HG02678 (cell line): Measurements from ENCODE around the gene NLRP1.
"Not testable (repeated sequence)": the region's sequence is repeated elsewhere in the genome, so short reads cannot be mapped to it uniquely, and the experiment has no call there.

Source experiments
- ATAC-seq: cut with Tn5 transposase; IDR thresholded peaks from one replicate; pipeline ENCODE4 v1.9.1; 2021; ENCODE audit warnings: mild to moderate bottlenecking, moderate library complexity; ENCODE audit not compliant: unreplicated experiment

Gene NLRP1

DNA sequence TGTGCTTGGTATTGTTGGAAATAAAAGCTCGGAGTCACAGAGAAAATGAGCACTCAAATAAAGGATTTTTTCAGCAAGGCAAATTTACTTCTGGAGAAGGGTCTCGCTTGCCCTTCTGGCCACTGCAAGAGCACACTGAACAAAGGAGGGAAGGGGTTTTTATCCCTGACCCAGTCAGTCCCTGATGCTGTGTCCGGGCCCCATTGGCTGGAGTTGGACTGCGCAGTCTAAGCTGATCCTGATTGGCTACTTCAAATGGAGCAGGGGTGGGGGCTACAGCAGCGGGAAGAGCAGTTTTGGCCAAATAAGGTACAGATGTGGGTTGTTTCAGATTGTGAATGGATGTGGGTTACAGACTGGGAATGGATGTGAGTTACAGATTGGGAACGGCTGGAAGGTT, 4.3 kb upstream of the NLRP1 start:
- no peak for ATAC-seq

GRCh38 chr17:5587438-5588032, 3.2 kb upstream of the NLRP1 start:
- ATAC-seq: no peak

DNA sequence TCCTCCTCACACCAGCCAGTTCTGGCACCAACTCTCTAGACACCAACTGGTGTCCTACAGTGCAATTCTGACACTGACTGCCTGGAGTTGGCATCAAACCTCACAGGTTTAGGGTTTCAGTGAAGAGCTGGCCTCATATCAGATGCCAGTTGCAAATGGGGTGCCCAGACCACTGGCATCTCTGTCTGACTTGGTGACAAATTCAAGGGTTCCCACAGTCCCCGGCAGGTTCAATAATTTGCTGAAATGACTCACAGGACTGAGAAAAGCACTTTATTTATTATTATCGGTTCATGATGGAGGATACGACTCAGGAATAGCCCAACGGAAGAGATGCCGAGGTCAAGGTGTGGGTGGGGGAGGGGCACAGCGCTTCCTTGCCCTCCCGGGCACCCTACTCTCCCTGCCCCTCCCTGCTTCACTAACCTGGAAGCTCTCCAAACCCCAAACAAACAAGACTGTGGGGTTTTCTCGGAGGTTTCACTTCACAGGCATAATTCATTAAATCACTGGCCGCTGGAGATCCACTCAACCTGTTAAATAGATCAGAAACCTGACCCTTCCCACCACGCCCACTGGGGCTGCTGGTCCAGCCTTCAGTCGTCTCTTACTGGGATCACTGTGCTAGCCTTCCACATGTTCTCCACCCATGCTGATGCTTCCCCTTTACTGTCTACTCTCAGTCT, 1.7 kb upstream of the NLRP1 start:
- ATAC-seq: no peak

GRCh38 chr17:5585287-5585794, 1.0 kb upstream of the NLRP1 start:
- ATAC-seq: no peak

- ATAC-seq: no peak
Observed at GRCh38 chr17:5583426-5584382, 605 bp downstream of the NLRP1 start.

DNA sequence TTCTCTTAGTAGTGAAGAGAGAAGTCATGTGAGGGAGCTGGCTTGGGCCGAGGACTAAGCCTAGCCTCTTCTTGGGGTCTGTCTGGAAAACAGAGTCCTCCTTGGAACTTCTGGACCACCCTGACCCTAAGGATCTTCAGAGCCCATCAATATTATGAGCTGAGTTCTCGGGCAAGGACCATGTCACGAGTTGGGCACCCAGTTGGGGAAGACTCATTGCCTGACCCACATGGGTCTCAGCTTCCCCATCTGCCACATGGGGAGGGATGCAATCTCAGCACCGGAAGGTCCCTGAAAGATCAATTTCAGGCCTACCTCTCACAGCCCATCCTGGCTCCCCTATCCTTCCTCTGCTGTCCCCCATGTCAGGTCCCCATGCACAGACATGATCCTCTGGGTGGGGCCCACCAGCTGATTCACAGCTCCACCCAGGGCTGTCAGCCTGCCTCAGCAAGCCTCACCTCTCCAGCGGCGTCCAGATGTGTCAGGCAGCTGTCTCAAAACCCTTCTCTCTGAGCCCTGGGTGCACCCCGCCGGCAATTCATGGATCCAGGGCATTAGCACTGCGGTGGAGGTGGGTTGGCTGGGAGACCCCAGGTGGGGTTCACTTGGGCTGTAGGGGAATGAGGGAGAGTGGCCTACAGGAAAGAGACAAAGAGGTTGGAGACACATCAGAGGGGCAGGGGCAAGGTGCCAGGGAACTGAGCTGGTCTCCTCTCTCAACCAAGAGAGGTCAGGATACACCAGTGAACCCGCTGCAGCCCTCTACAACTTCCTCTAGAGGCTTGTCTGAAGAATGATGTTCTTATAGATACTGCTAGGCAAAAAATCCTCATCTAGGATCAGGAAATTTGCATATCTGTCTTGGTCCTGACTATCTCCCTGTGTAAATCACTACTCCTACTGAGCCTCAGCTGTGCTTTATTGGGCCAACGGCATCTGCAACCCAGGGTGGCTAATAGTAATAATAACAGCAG, 1.8 kb downstream of the NLRP1 start:
- no peak for ATAC-seq

- no peak for ATAC-seq
Observed at GRCh38 chr17:5581655-5582054, 2.7 kb downstream of the NLRP1 start.

GRCh38 chr17:5580969-5581368, 3.3 kb downstream of the NLRP1 start:
- ATAC-seq: no peak

DNA sequence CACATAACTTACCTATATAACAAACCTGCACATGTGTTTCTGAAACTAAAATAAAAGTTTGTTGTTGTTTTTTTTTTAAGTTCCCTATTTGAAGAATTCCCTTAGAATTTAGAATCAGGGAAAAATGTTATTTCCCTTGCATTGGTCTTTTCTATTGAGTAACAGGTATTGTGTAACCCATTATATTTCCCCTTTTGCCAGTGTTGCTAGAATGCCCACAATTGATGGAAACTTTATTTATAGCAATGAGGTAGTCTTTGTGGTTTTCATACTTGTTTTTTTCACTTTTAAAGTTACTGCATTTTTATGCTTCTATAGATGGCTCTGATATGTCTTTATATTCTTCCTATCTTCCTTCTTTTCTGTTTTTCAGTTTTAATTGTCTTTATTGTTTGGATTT, 3.9 kb downstream of the NLRP1 start:
- no peak for ATAC-seq

DNA sequence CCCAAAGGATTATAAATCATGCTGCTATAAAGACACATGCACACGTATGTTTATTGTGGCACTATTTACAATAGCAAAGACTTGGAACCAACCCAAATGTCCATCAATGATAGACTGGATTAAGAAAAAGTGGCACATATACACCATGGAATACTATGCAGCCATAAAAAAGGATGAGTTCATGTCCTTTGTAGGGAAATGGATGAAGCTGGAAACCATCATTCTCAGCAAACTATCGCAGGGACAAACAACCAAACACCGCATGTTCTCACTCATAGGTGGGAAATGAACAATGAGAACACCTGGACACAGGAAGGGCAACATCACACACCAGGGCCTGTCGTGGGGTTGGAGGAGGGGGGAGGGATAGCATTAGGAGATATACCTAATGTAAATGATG, 5.5 kb downstream of the NLRP1 start:
- ATAC-seq: not testable (repeated sequence)

DNA sequence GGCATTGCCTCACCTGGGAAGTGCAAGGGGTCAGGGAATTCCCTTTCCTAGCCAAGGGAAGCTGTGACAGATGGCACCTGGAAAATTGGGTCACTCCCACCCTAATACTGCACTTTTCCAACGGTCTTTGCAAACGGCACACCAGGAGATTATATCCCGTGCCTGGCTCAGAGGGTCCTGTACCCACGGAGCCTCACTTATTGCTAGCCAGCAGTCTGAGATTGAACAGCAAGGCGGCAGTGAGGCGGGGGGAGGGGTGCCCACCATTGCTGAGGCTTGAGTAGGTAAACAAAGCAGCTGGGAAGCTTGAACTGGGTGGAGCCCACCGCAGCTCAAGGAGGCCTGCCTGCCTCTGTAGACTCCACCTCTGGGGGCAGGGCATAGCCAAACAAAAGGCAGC, 11.3 kb downstream of the NLRP1 start:
- not testable (repeated sequence) for ATAC-seq

GRCh38 chr17:5571281-5571680, 13.0 kb downstream of the NLRP1 start:
- no peak for ATAC-seq

- no peak for ATAC-seq
Observed at GRCh38 chr17:5565808-5566207, 18.5 kb downstream of the NLRP1 start.

DNA sequence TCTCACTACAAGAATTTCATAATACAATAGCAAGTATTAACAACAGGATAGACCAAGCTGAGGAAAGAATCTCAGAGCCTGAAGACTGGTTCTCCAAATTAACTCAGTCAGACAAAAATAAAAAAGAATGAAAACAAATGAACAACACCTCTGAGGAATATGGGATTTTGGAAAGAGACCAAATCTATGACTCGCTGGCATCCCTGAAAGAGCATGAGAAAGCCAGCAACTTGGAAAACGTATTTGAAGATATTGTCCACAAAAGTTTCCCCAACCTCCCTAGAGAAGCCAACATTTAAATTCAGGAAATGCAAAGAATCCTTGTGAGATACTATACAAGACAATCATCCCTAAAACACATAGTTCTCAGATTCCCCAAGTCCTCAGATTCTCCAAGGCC, 20.9 kb downstream of the NLRP1 start:
- no peak for ATAC-seq

DNA sequence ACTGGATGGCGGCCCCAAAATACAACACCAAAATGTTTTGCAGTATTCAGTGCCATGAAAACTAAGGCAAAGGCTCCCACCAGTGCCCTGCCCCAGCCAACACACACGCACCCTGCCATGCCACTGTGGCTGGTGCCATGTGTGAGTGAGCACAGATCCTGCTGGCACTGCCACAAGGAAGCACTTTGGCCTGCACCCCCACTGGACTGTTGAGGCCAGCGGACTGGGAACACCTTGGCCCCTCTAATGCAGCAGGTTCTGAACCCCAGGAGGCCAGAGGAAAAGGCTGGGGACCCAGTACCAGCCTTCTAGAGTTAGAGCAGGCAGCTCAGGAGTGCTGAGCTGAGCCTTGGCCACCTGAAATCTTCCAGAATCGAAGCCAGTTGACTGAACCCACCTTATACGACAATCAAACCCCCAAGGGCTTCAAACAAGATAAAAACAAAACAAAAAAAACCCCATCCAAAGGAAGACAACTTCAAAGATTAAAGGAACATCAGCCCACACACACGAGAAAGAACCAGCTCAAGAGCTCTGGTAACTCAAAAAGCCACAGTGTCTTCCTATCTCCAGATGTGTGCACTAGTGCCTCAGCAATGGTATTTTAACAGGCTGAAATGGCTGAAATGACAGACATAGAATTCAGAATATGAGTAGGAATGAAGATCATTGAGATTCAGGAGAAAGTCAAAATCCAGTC, 21.5 kb downstream of the NLRP1 start:
- ATAC-seq: no peak

GRCh38 chr17:5561736-5562571, 22.4 kb downstream of the NLRP1 start:
- no peak for ATAC-seq

DNA sequence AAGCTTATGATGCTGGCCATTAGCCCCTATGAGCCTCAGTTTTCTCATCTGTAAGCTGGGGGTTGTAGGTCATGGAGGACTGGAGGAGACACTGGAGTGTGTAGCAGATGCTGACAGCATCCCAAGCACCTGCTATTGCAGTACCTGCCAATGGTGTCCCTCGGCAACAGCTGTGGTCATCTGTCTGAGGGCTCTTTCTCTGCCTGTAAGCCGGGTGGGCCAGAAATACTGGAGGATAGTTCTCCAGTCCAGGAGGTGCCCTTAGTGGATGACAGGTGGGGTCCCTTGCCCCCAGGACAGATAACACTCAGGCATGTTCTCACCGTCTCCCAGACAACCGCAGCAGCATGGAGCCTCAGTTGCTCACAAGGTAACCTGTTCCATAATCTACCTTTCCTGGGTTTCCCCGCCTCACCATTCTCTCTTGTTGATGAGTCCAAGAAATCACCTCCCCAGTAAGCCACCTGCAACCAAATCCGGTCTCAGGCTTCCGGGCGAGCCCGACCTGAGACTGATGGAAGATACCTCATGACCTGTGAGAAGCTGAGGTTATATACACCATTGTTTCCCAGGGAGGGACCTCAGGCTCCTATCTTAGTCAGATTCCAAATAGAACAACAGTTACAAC, 23.8 kb downstream of the NLRP1 start:
- no peak for ATAC-seq
